Measurements from ENCODE around the gene ZNF232. TPM values are rescaled to one million over a fixed set of nuclear protein-coding genes. Genes with fewer than 3 reads are reported as not detected.
"Not testable (repeated sequence)": the region's sequence is repeated elsewhere in the genome, so short reads cannot be mapped to it uniquely, and the experiment has no call there.

ZNF232 gene
- total RNA-seq, 1 donor from 2014 or later: 9.4 TPM

GRCh38 chr17:5139458-5139732 is 27.7 kb upstream of the ZNF232 start:
- peaks cover 8% of the 10 kb centered on the region for H3K4me1 Mint-ChIP-seq (ENCODE audit: low read depth, unreplicated experiment)
- H3K27ac ChIP-seq (ENCODE audit: low read depth, low read length): no peak overlapping the region
- no peak overlapping the region for H2AFZ ChIP-seq (ENCODE audit: low read depth, low read length)
- DNase-seq (ENCODE audit: low read depth) (no peak), FAIRE-seq (no peak)
- H4K20me1 ChIP-seq (ENCODE audit: insufficient read depth, low read length): no peaks in the 10 kb centered on the region
- no peak overlapping the region for H3K9ac ChIP-seq (ENCODE audit: low read length)
- no peaks in the 10 kb centered on the region for H3K79me2 ChIP-seq (ENCODE audit: insufficient read depth, low read length)
- H3K4me3 ChIP-seq (ENCODE audit: insufficient read depth, low read depth, low read length): no peak overlapping the region
- no peaks in the 10 kb centered on the region for H3K27me3 ChIP-seq (ENCODE audit: insufficient read depth, low read length)
- H3K36me3 ChIP-seq (ENCODE audit: insufficient read depth, low read length): no peaks in the 10 kb centered on the region
- no peaks in the 10 kb centered on the region for H3K27me3 Mint-ChIP-seq (ENCODE audit: low read depth, unreplicated experiment)
- H3K4me3 Mint-ChIP-seq (ENCODE audit: unreplicated experiment): no peak overlapping the region
- TF ChIP-seq EZH2 (IDR thresholded peaks at IDR 0.05; ENCODE audit: insufficient read depth, low read length): no peak
- TF ChIP-seq CTCF (IDR thresholded peaks at IDR 0.05; ENCODE audit: insufficient read depth, low read depth, low read length): no peak
- no peak overlapping the region for H3K27ac Mint-ChIP-seq (ENCODE audit: unreplicated experiment)
- H3K9me3 ChIP-seq (ENCODE audit: insufficient read depth, low read depth, low read length): no peaks in the 10 kb centered on the region
- H3K9me3 Mint-ChIP-seq (ENCODE audit: unreplicated experiment): peaks cover 2% of the 10 kb centered on the region
- H3K4me1 ChIP-seq (ENCODE audit: insufficient read depth, low read length): no peaks in the 10 kb centered on the region
- H3K4me2 ChIP-seq (ENCODE audit: low read length): no peak overlapping the region
- no peaks in the 10 kb centered on the region for H3K36me3 Mint-ChIP-seq (ENCODE audit: low read depth, unreplicated experiment)

GRCh38 chr17:5138616-5139457 is 27.2 kb upstream of the ZNF232 start:
- Mint-ChIP-seq H3K36me3 (ENCODE audit: low read depth, unreplicated experiment) (no peaks in the 10 kb centered on the region), H3K9me3 (ENCODE audit: unreplicated experiment) (peaks cover 2% of the 10 kb centered on the region), H3K4me1 (ENCODE audit: low read depth, unreplicated experiment) (peaks cover 9% of the 10 kb centered on the region), H3K27ac (ENCODE audit: unreplicated experiment) (no peak overlapping the region), H3K27me3 (ENCODE audit: low read depth, unreplicated experiment) (no peaks in the 10 kb centered on the region), H3K4me3 (ENCODE audit: unreplicated experiment) (no peak overlapping the region)
- Histone ChIP-seq H3K4me1 (ENCODE audit: insufficient read depth, low read length) (no peaks in the 10 kb centered on the region), H3K4me2 (ENCODE audit: low read length) (no peak overlapping the region), H2AFZ (ENCODE audit: low read depth, low read length) (no peak overlapping the region), H3K27me3 (ENCODE audit: insufficient read depth, low read length) (no peaks in the 10 kb centered on the region), H3K27ac (ENCODE audit: low read depth, low read length) (no peak overlapping the region), H3K4me3 (ENCODE audit: insufficient read depth, low read depth, low read length) (no peak overlapping the region), H3K79me2 (ENCODE audit: insufficient read depth, low read length) (no peaks in the 10 kb centered on the region), H4K20me1 (ENCODE audit: insufficient read depth, low read length) (no peaks in the 10 kb centered on the region), H3K9me3 (ENCODE audit: insufficient read depth, low read depth, low read length) (no peaks in the 10 kb centered on the region), H3K36me3 (ENCODE audit: insufficient read depth, low read length) (no peaks in the 10 kb centered on the region), H3K9ac (ENCODE audit: low read length) (no peak overlapping the region)
- DNase-seq (ENCODE audit: low read depth) (no peak), FAIRE-seq (no peak)
- TF ChIP-seq CTCF (IDR thresholded peaks at IDR 0.05; ENCODE audit: insufficient read depth, low read depth, low read length): no peak
- TF ChIP-seq EZH2 (IDR thresholded peaks at IDR 0.05; ENCODE audit: insufficient read depth, low read length): no peak

GRCh38 chr17:5138198-5138544 is 26.5 kb upstream of the ZNF232 start:
- H2AFZ ChIP-seq (ENCODE audit: low read depth, low read length); DNase-seq (ENCODE audit: low read depth); FAIRE-seq: not testable (repeated sequence)

GRCh38 chr17:5137511-5138197 is 26.0 kb upstream of the ZNF232 start:
- not testable (repeated sequence) for H3K9ac ChIP-seq (ENCODE audit: low read length); H3K4me3 Mint-ChIP-seq (ENCODE audit: unreplicated experiment)

More at GRCh38 chr17:5138198-5138544, 26.5 kb upstream of the ZNF232 start:
- H3K4me1 ChIP-seq (ENCODE audit: insufficient read depth, low read length); H3K4me1 Mint-ChIP-seq (ENCODE audit: low read depth, unreplicated experiment); H3K9me3 ChIP-seq (ENCODE audit: insufficient read depth, low read depth, low read length); H3K36me3 ChIP-seq (ENCODE audit: insufficient read depth, low read length); H3K9me3 Mint-ChIP-seq (ENCODE audit: unreplicated experiment); H4K20me1 ChIP-seq (ENCODE audit: insufficient read depth, low read length); H3K27ac Mint-ChIP-seq (ENCODE audit: unreplicated experiment); H3K36me3 Mint-ChIP-seq (ENCODE audit: low read depth, unreplicated experiment); H3K4me3 Mint-ChIP-seq (ENCODE audit: unreplicated experiment); H3K4me3 ChIP-seq (ENCODE audit: insufficient read depth, low read depth, low read length); H3K79me2 ChIP-seq (ENCODE audit: insufficient read depth, low read length); H3K4me2 ChIP-seq (ENCODE audit: low read length); H3K27me3 Mint-ChIP-seq (ENCODE audit: low read depth, unreplicated experiment); H3K27me3 ChIP-seq (ENCODE audit: insufficient read depth, low read length); H3K9ac ChIP-seq (ENCODE audit: low read length); H3K27ac ChIP-seq (ENCODE audit: low read depth, low read length): not testable (repeated sequence)

More at GRCh38 chr17:5137511-5138197, 26.0 kb upstream of the ZNF232 start:
- not testable (repeated sequence) for DNase-seq (ENCODE audit: low read depth); H3K9me3 Mint-ChIP-seq (ENCODE audit: unreplicated experiment); H4K20me1 ChIP-seq (ENCODE audit: insufficient read depth, low read length); H3K79me2 ChIP-seq (ENCODE audit: insufficient read depth, low read length); H3K27me3 ChIP-seq (ENCODE audit: insufficient read depth, low read length); H3K27ac Mint-ChIP-seq (ENCODE audit: unreplicated experiment); H3K4me3 ChIP-seq (ENCODE audit: insufficient read depth, low read depth, low read length); H3K27ac ChIP-seq (ENCODE audit: low read depth, low read length); FAIRE-seq; H3K36me3 ChIP-seq (ENCODE audit: insufficient read depth, low read length); H3K4me1 ChIP-seq (ENCODE audit: insufficient read depth, low read length); H3K4me1 Mint-ChIP-seq (ENCODE audit: low read depth, unreplicated experiment); H3K27me3 Mint-ChIP-seq (ENCODE audit: low read depth, unreplicated experiment); H2AFZ ChIP-seq (ENCODE audit: low read depth, low read length); H3K36me3 Mint-ChIP-seq (ENCODE audit: low read depth, unreplicated experiment); H3K4me2 ChIP-seq (ENCODE audit: low read length); H3K9me3 ChIP-seq (ENCODE audit: insufficient read depth, low read depth, low read length)
